ENCODE data around the gene PAX9. TPM values are rescaled to one million over a fixed set of nuclear protein-coding genes. Genes with fewer than 3 reads are reported as not detected.
A peak's percentile ranks its signal among the peaks of the same experiment; 100 is the strongest.

Gene PAX9
- not detected in 2 replicates for total RNA-seq

GRCh38 chr14:36661506-36662257, at the start of gene PAX9:
PAX9 (plus strand) TSS chr14:36661860; CDS start chr14:36662090, 230 bp downstream.
- intact Hi-C loops (cut with micrococcal nuclease): loop anchor here (2.0 kb wide), 1 partner anchor 929 kb away; no protein-coding TSS in a partner anchor
- Mint-ChIP-seq H3K4me1 (ENCODE audit: low read depth) (peaks cover 13% of the 10 kb centered on the region), H3K36me3 (ENCODE audit: low read depth) (peaks cover 3% of the 10 kb centered on the region), H3K4me3 (ENCODE audit: low read depth) (no peak within 1 kb of the TSS), H3K27me3 (ENCODE audit: low read depth) (peaks cover 91% of the 10 kb centered on the region), H3K27ac (peak within 1 kb of the TSS; percentile 59), H3K9me3 (no peaks in the 10 kb centered on the region)
- no peak for DNase-seq (ENCODE audit: low spot score)

GRCh38 chr14:36617824-36618223, 43.8 kb upstream of the PAX9 start:
- no peaks in the 10 kb centered on the region for H3K27me3 Mint-ChIP-seq (ENCODE audit: low read depth)
- no peak overlapping the region for H3K27ac Mint-ChIP-seq
- no peak for DNase-seq (ENCODE audit: low spot score)
- no peaks in the 10 kb centered on the region for H3K36me3 Mint-ChIP-seq (ENCODE audit: low read depth)
- intact Hi-C loops (cut with micrococcal nuclease): no loop called here
- H3K4me3 Mint-ChIP-seq (ENCODE audit: low read depth): no peak overlapping the region
- H3K4me1 Mint-ChIP-seq (ENCODE audit: low read depth): no peaks in the 10 kb centered on the region
- H3K9me3 Mint-ChIP-seq: no peaks in the 10 kb centered on the region

DNA sequence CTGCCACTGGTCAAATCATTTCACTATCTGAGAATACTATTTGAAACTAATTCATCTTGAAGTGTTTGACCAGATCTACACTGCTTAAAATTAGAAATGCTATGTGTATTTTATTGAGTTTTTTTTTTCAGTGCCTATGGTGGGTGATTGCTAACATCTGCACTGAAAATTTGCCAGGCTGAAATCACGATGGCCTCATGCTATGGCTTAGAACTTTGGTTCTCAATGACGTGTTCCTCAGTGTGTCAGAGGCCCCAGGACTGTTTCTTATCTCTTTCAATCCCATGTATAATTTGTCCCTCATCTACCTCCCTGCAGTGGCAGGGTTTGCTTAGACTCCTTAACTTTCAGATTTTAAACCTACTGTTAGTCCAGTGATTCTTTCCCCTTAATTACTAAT, 43.0 kb upstream of the PAX9 start:
- intact Hi-C loops (cut with micrococcal nuclease): no loop called here
- Mint-ChIP-seq H3K36me3 (ENCODE audit: low read depth) (no peaks in the 10 kb centered on the region), H3K4me3 (ENCODE audit: low read depth) (no peak overlapping the region), H3K9me3 (no peaks in the 10 kb centered on the region), H3K4me1 (ENCODE audit: low read depth) (no peaks in the 10 kb centered on the region), H3K27ac (no peak overlapping the region), H3K27me3 (ENCODE audit: low read depth) (no peaks in the 10 kb centered on the region)
- DNase-seq (ENCODE audit: low spot score): no peak

DNA sequence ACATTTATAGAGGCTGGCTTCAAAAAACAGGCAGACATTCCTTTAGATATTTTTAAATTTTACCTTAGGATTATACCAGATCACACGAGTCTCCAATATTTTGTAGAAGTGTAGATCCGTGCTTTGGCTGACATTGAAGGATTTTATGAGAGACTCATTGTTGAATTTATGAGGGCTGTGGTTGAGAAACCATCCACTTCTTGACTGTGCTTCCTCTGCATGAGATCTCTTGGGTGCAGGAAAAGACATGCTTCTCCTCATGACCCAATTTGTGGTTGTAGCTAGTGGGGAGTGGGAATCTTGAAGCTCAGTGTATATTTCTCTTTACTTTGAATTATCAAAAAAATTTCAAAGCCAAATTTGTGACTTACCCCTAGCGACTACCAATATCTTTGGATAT, 42.5 kb upstream of the PAX9 start:
- Mint-ChIP-seq H3K27me3 (ENCODE audit: low read depth) (no peaks in the 10 kb centered on the region), H3K4me3 (ENCODE audit: low read depth) (no peak overlapping the region), H3K9me3 (no peaks in the 10 kb centered on the region), H3K36me3 (ENCODE audit: low read depth) (no peaks in the 10 kb centered on the region), H3K4me1 (ENCODE audit: low read depth) (no peaks in the 10 kb centered on the region), H3K27ac (no peak overlapping the region)
- intact Hi-C loops (cut with micrococcal nuclease): no loop called here
- no peak for DNase-seq (ENCODE audit: low spot score)

- H3K4me1 Mint-ChIP-seq (ENCODE audit: low read depth): no peaks in the 10 kb centered on the region
- DNase-seq (ENCODE audit: low spot score): no peak
- intact Hi-C loops (cut with micrococcal nuclease): no loop called here
- H3K27me3 Mint-ChIP-seq (ENCODE audit: low read depth): no peaks in the 10 kb centered on the region
- no peak overlapping the region for H3K4me3 Mint-ChIP-seq (ENCODE audit: low read depth)
- no peaks in the 10 kb centered on the region for H3K9me3 Mint-ChIP-seq
- H3K27ac Mint-ChIP-seq: no peak overlapping the region
- H3K36me3 Mint-ChIP-seq (ENCODE audit: low read depth): no peaks in the 10 kb centered on the region
Observed at GRCh38 chr14:36619853-36620252, 41.8 kb upstream of the PAX9 start.

- H3K27ac Mint-ChIP-seq: no peak overlapping the region
- intact Hi-C loops (cut with micrococcal nuclease): no loop called here
Observed at GRCh38 chr14:36625014-36625413, 36.6 kb upstream of the PAX9 start.

GRCh38 chr14:36625436-36625835, 36.2 kb upstream of the PAX9 start:
- no peak for DNase-seq (ENCODE audit: low spot score)
- intact Hi-C loops (cut with micrococcal nuclease): no loop called here
- H3K27ac Mint-ChIP-seq: no peak overlapping the region

More at GRCh38 chr14:36625014-36625413, 36.6 kb upstream of the PAX9 start:
- H3K9me3 Mint-ChIP-seq: no peaks in the 10 kb centered on the region
- no peaks in the 10 kb centered on the region for H3K27me3 Mint-ChIP-seq (ENCODE audit: low read depth)
- no peak for DNase-seq (ENCODE audit: low spot score)
- H3K4me1 Mint-ChIP-seq (ENCODE audit: low read depth): no peaks in the 10 kb centered on the region
- H3K36me3 Mint-ChIP-seq (ENCODE audit: low read depth): no peaks in the 10 kb centered on the region
- H3K4me3 Mint-ChIP-seq (ENCODE audit: low read depth): no peak overlapping the region

DNA sequence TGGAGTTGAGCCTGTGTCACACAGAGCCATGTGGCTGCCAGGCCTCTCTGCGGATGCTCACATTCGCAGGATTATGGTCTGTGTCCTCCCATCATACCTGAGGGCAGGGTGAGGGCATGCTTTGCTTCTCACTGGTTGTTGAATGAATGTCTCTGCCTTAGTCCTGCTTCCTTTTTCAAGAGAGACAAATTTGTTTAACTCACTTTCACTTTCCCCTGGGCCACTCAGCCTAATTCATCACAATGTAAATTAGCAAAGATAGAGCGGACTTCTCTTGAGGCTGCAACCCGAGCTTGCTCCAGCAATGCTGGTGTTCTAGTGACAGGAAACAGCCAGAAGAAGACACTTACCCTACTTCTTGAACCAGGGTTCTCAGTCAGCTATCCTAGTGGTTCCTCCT, 35.5 kb upstream of the PAX9 start:
- no peak for DNase-seq (ENCODE audit: low spot score)
- Mint-ChIP-seq H3K9me3 (no peaks in the 10 kb centered on the region), H3K27ac (no peak overlapping the region), H3K4me1 (ENCODE audit: low read depth) (no peaks in the 10 kb centered on the region), H3K4me3 (ENCODE audit: low read depth) (no peak overlapping the region), H3K27me3 (ENCODE audit: low read depth) (no peaks in the 10 kb centered on the region), H3K36me3 (ENCODE audit: low read depth) (no peaks in the 10 kb centered on the region)
- intact Hi-C loops (cut with micrococcal nuclease): no loop called here

More at GRCh38 chr14:36625436-36625835, 36.2 kb upstream of the PAX9 start:
- Mint-ChIP-seq H3K36me3 (ENCODE audit: low read depth) (no peaks in the 10 kb centered on the region), H3K27me3 (ENCODE audit: low read depth) (no peaks in the 10 kb centered on the region), H3K4me3 (ENCODE audit: low read depth) (no peak overlapping the region), H3K9me3 (no peaks in the 10 kb centered on the region), H3K4me1 (ENCODE audit: low read depth) (no peaks in the 10 kb centered on the region)

- Mint-ChIP-seq H3K9me3 (no peaks in the 10 kb centered on the region), H3K4me3 (ENCODE audit: low read depth) (no peak overlapping the region), H3K27ac (no peak overlapping the region), H3K36me3 (ENCODE audit: low read depth) (no peaks in the 10 kb centered on the region), H3K4me1 (ENCODE audit: low read depth) (no peaks in the 10 kb centered on the region), H3K27me3 (ENCODE audit: low read depth) (no peaks in the 10 kb centered on the region)
- no peak for DNase-seq (ENCODE audit: low spot score)
- intact Hi-C loops (cut with micrococcal nuclease): no loop called here
Observed at GRCh38 chr14:36627981-36628380, 33.7 kb upstream of the PAX9 start.

DNA sequence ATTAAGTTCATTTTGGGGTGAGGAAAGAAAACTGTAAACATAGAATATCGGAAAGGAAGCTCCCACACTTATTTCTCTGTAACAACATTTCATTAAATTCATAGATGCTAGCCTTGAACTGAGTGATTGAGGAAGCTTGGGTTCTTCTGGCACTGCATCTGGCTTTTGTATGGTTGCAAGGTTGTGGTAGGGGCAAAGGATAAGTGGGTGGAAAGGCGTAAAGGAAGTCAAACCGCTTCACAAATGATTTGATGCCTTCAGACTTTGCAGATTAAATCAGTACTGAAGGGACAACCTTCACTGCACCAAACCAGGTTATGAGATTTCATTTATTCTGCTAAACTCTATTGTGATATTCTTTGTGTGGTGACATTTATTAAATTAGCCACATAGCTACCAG, 28.1 kb upstream of the PAX9 start:
- intact Hi-C loops (cut with micrococcal nuclease): no loop called here
- no peaks in the 10 kb centered on the region for H3K4me1 Mint-ChIP-seq (ENCODE audit: low read depth)
- no peak for DNase-seq (ENCODE audit: low spot score)
- no peaks in the 10 kb centered on the region for H3K9me3 Mint-ChIP-seq
- no peak overlapping the region for H3K27ac Mint-ChIP-seq
- no peaks in the 10 kb centered on the region for H3K36me3 Mint-ChIP-seq (ENCODE audit: low read depth)
- no peaks in the 10 kb centered on the region for H3K27me3 Mint-ChIP-seq (ENCODE audit: low read depth)
- no peak overlapping the region for H3K4me3 Mint-ChIP-seq (ENCODE audit: low read depth)

- H3K9me3 Mint-ChIP-seq: no peaks in the 10 kb centered on the region
- no peak overlapping the region for H3K4me3 Mint-ChIP-seq (ENCODE audit: low read depth)
- no peak overlapping the region for H3K27ac Mint-ChIP-seq
- no peak for DNase-seq (ENCODE audit: low spot score)
- intact Hi-C loops (cut with micrococcal nuclease): no loop called here
- no peaks in the 10 kb centered on the region for H3K4me1 Mint-ChIP-seq (ENCODE audit: low read depth)
- H3K27me3 Mint-ChIP-seq (ENCODE audit: low read depth): peaks cover 57% of the 10 kb centered on the region
- no peaks in the 10 kb centered on the region for H3K36me3 Mint-ChIP-seq (ENCODE audit: low read depth)
Observed at GRCh38 chr14:36646664-36647416, 14.8 kb upstream of the PAX9 start.

- Mint-ChIP-seq H3K27me3 (ENCODE audit: low read depth) (peaks cover 61% of the 10 kb centered on the region), H3K4me1 (ENCODE audit: low read depth) (no peaks in the 10 kb centered on the region), H3K27ac (no peak overlapping the region), H3K9me3 (no peaks in the 10 kb centered on the region), H3K36me3 (ENCODE audit: low read depth) (no peaks in the 10 kb centered on the region), H3K4me3 (ENCODE audit: low read depth) (no peak overlapping the region)
- DNase-seq (ENCODE audit: low spot score): no peak
- intact Hi-C loops (cut with micrococcal nuclease): no loop called here
Observed at GRCh38 chr14:36647417-36647823, 14.2 kb upstream of the PAX9 start.

All from activated T-helper 2 cell treated with anti-CD3 and anti-CD28 coated beads, Interferon-gamma antibody, Interleukin-2, Interleukin-4, amounts not matched to agents 10 μg/mL and 5 μg/mL and 100 μg/mL, durations not matched to agents 14 hours and 24 hours and 36 hours (primary cell).